ENCODE measurements around the gene TCF12. TPM values are rescaled to one million over a fixed set of nuclear protein-coding genes. Genes with fewer than 3 reads are reported as not detected.
"Not testable (repeated sequence)": the region's sequence is repeated elsewhere in the genome, so short reads cannot be mapped to it uniquely, and the experiment has no call there.

TCF12 gene
- total RNA-seq, 2 experiments from 2014 or later: 63.4 to 70.7 TPM

GRCh38 chr15:57152133-57152532, 233.7 kb downstream of the TCF12 start:
- DNase-seq (no peak), ATAC-seq (no peak)
- H3K27me3 Mint-ChIP-seq (ENCODE audit: low read depth): no peaks in the 10 kb centered on the region
- H3K4me1 Mint-ChIP-seq (ENCODE audit: low read depth): peaks cover 15% of the 10 kb centered on the region
- peaks cover 45% of the 10 kb centered on the region for H3K36me3 Mint-ChIP-seq (ENCODE audit: low read depth)
- H3K27ac Mint-ChIP-seq: no peak overlapping the region
- POLR2A ChIA-PET: no interaction called here
- CTCF ChIA-PET: interaction anchor here (0.8 to 1.2 kb wide), 3 partner anchors 8 to 155 kb away, joined by 3 to 9 read pairs (median 3); no protein-coding TSS in a partner anchor
- H3K9me3 Mint-ChIP-seq (ENCODE audit: insufficient read depth): peaks cover 19% of the 10 kb centered on the region
- H3K4me3 Mint-ChIP-seq: no peak overlapping the region

- POLR2A ChIA-PET: no interaction called here
- CTCF ChIA-PET: interaction anchor here (0.8 to 1.4 kb wide), 4 partner anchors 8 to 154 kb away, joined by 3 to 9 read pairs (median 4); no protein-coding TSS in a partner anchor
- H3K27ac Mint-ChIP-seq: no peak overlapping the region
- H3K9me3 Mint-ChIP-seq (ENCODE audit: insufficient read depth): peaks cover 19% of the 10 kb centered on the region
- ATAC-seq: no peak
- no peaks in the 10 kb centered on the region for H3K27me3 Mint-ChIP-seq (ENCODE audit: low read depth)
- no peak for DNase-seq
- H3K36me3 Mint-ChIP-seq (ENCODE audit: low read depth): peaks cover 46% of the 10 kb centered on the region
- no peak overlapping the region for H3K4me3 Mint-ChIP-seq
- peaks cover 15% of the 10 kb centered on the region for H3K4me1 Mint-ChIP-seq (ENCODE audit: low read depth)
These were observed 234.5 kb downstream of the TCF12 start for GRCh38 chr15:57152666-57153539.

- DNase-seq (no peak), ATAC-seq (no peak)
- H3K4me3 Mint-ChIP-seq: no peak overlapping the region
- peaks cover 15% of the 10 kb centered on the region for H3K4me1 Mint-ChIP-seq (ENCODE audit: low read depth)
- H3K27me3 Mint-ChIP-seq (ENCODE audit: low read depth): no peaks in the 10 kb centered on the region
- H3K36me3 Mint-ChIP-seq (ENCODE audit: low read depth): peaks cover 41% of the 10 kb centered on the region
- H3K9me3 Mint-ChIP-seq (ENCODE audit: insufficient read depth): peaks cover 19% of the 10 kb centered on the region
- ChIA-PET CTCF (interaction anchor here (1.3 to 2.0 kb wide), 2 partner anchors 9 to 10 kb away, joined by 5 to 6 read pairs; no protein-coding TSS in a partner anchor), POLR2A (no interaction called here)
- no peak overlapping the region for H3K27ac Mint-ChIP-seq
These were observed 237.9 kb downstream of the TCF12 start for GRCh38 chr15:57156210-57156884.

- ATAC-seq: no peak
These were observed 240.1 kb downstream of the TCF12 start for GRCh38 chr15:57158589-57158988.

GRCh38 chr15:57158997-57159668, 240.7 kb downstream of the TCF12 start:
- Mint-ChIP-seq H3K4me1 (ENCODE audit: low read depth) (no peaks in the 10 kb centered on the region), H3K27me3 (ENCODE audit: low read depth) (no peaks in the 10 kb centered on the region), H3K27ac (no peak overlapping the region), H3K9me3 (ENCODE audit: insufficient read depth) (no peaks in the 10 kb centered on the region), H3K4me3 (no peak overlapping the region), H3K36me3 (ENCODE audit: low read depth) (peaks cover 15% of the 10 kb centered on the region)
- ATAC-seq (no peak), DNase-seq (no peak)
- ChIA-PET CTCF (interaction anchor here (1.3 kb wide), 1 partner anchor 10 kb away, joined by 4 read pairs; no protein-coding TSS in a partner anchor), POLR2A (no interaction called here)

More at GRCh38 chr15:57158589-57158988, 240.1 kb downstream of the TCF12 start:
- POLR2A ChIA-PET: no interaction called here
- peaks cover under 1% of the 10 kb centered on the region for H3K4me1 Mint-ChIP-seq (ENCODE audit: low read depth)
- no peak overlapping the region for H3K4me3 Mint-ChIP-seq
- no peak for DNase-seq
- H3K27ac Mint-ChIP-seq: no peak overlapping the region
- CTCF ChIA-PET: interaction anchor here (1.3 to 2.0 kb wide), 2 partner anchors 9 to 12 kb away, joined by 4 to 5 read pairs; no protein-coding TSS in a partner anchor
- H3K36me3 Mint-ChIP-seq (ENCODE audit: low read depth): peaks cover 19% of the 10 kb centered on the region
- no peaks in the 10 kb centered on the region for H3K9me3 Mint-ChIP-seq (ENCODE audit: insufficient read depth)
- no peaks in the 10 kb centered on the region for H3K27me3 Mint-ChIP-seq (ENCODE audit: low read depth)

- Mint-ChIP-seq H3K4me1 (ENCODE audit: low read depth) (no peaks in the 10 kb centered on the region), H3K9me3 (ENCODE audit: insufficient read depth) (no peaks in the 10 kb centered on the region), H3K36me3 (ENCODE audit: low read depth) (peaks cover 11% of the 10 kb centered on the region), H3K4me3 (no peak overlapping the region), H3K27ac (no peak overlapping the region), H3K27me3 (ENCODE audit: low read depth) (no peaks in the 10 kb centered on the region)
- ATAC-seq: no peak
- CTCF ChIA-PET: interaction anchor here (1.3 kb wide), 1 partner anchor 10 kb away, joined by 4 read pairs; no protein-coding TSS in a partner anchor
- no peak for DNase-seq
- POLR2A ChIA-PET: no interaction called here
These were observed 241.3 kb downstream of the TCF12 start for GRCh38 chr15:57159767-57160166.

GRCh38 chr15:57160823-57161560, 242.5 kb downstream of the TCF12 start:
- H3K4me1 Mint-ChIP-seq (ENCODE audit: low read depth): no peaks in the 10 kb centered on the region
- no peaks in the 10 kb centered on the region for H3K9me3 Mint-ChIP-seq (ENCODE audit: insufficient read depth)
- POLR2A ChIA-PET: no interaction called here
- CTCF ChIA-PET: interaction anchor here (0.9 kb wide), 1 partner anchor 9 kb away, joined by 3 read pairs; no protein-coding TSS in a partner anchor
- no peak for DNase-seq
- no peak overlapping the region for H3K27ac Mint-ChIP-seq
- H3K27me3 Mint-ChIP-seq (ENCODE audit: low read depth): no peaks in the 10 kb centered on the region
- peaks cover 8% of the 10 kb centered on the region for H3K36me3 Mint-ChIP-seq (ENCODE audit: low read depth)
- H3K4me3 Mint-ChIP-seq: no peak overlapping the region
- no peak for ATAC-seq

GRCh38 chr15:57164251-57164650, 245.8 kb downstream of the TCF12 start:
- H3K9me3 Mint-ChIP-seq (ENCODE audit: insufficient read depth); H3K4me3 Mint-ChIP-seq; H3K27ac Mint-ChIP-seq; H3K27me3 Mint-ChIP-seq (ENCODE audit: low read depth); ATAC-seq; DNase-seq; H3K4me1 Mint-ChIP-seq (ENCODE audit: low read depth); CTCF ChIA-PET; POLR2A ChIA-PET: not testable (repeated sequence)
- H3K36me3 Mint-ChIP-seq (ENCODE audit: low read depth): peaks cover 10% of the 10 kb centered on the region

- CTCF ChIA-PET: interaction anchor here (1.9 kb wide), 1 partner anchor 140 kb away, joined by 4 read pairs; no protein-coding TSS in a partner anchor
- H3K9me3 Mint-ChIP-seq (ENCODE audit: insufficient read depth): no peaks in the 10 kb centered on the region
- DNase-seq (no peak), ATAC-seq (no peak)
- no peak overlapping the region for H3K4me3 Mint-ChIP-seq
- H3K27ac Mint-ChIP-seq: no peak overlapping the region
- no peaks in the 10 kb centered on the region for H3K27me3 Mint-ChIP-seq (ENCODE audit: low read depth)
- no peaks in the 10 kb centered on the region for H3K4me1 Mint-ChIP-seq (ENCODE audit: low read depth)
- POLR2A ChIA-PET: no interaction called here
- peaks cover 9% of the 10 kb centered on the region for H3K36me3 Mint-ChIP-seq (ENCODE audit: low read depth)
These were observed 247.5 kb downstream of the TCF12 start for GRCh38 chr15:57165992-57166391.

- Mint-ChIP-seq H3K27ac (no peak overlapping the region), H3K27me3 (ENCODE audit: low read depth) (no peaks in the 10 kb centered on the region), H3K4me1 (ENCODE audit: low read depth) (no peaks in the 10 kb centered on the region), H3K36me3 (ENCODE audit: low read depth) (peaks cover 10% of the 10 kb centered on the region), H3K9me3 (ENCODE audit: insufficient read depth) (no peaks in the 10 kb centered on the region), H3K4me3 (no peak overlapping the region)
- DNase-seq (no peak), ATAC-seq (no peak)
- ChIA-PET POLR2A (no interaction called here), CTCF (no interaction called here)
These were observed 249.5 kb downstream of the TCF12 start for GRCh38 chr15:57167821-57168395.

GRCh38 chr15:57169643-57170042, 251.2 kb downstream of the TCF12 start:
- Mint-ChIP-seq H3K4me3 (no peak overlapping the region), H3K27me3 (ENCODE audit: low read depth) (no peaks in the 10 kb centered on the region), H3K36me3 (ENCODE audit: low read depth) (peaks cover 17% of the 10 kb centered on the region), H3K27ac (no peak overlapping the region), H3K4me1 (ENCODE audit: low read depth) (no peaks in the 10 kb centered on the region), H3K9me3 (ENCODE audit: insufficient read depth) (no peaks in the 10 kb centered on the region)
- DNase-seq (no peak), ATAC-seq (no peak)
- ChIA-PET CTCF (no interaction called here), POLR2A (no interaction called here)

Data from activated CD8-positive, alpha-beta T cell treated with anti-CD3 and anti-CD28 coated beads, Interleukin-2, amount 10 ng/mL, durations not matched to agents 7 days and 5 days (primary cell).